PFSK-1 (cell line): Measurements from ENCODE around the gene CNTLN.

Experiments
- FOXP2 ChIP-seq: optimal IDR thresholded peaks from 2 replicates; pipeline ENCODE3; 2011; ENCODE audit warnings: borderline replicate concordance, control low read depth, inconsistent platforms; ENCODE audit not compliant: insufficient read depth; ENCODE audit errors: extremely low read length, extremely low read depth
- TAF1 ChIP-seq: IDR thresholded peaks from 2 replicates; pipeline ENCODE4 v1.6.1; 2012; ENCODE audit warnings: low read length, control low read depth, borderline replicate concordance; ENCODE audit not compliant: insufficient read depth
- TF ChIP-seq, protein P1 (sequence below), 2 experiments: IDR thresholded peaks; 2 replicates each; pipeline versions ENCODE4 v1.6.1 to v1.8.0; 2011 to 2012; ENCODE audit warnings: low read depth in 2 of 2, low read length in 2 of 2, control low read depth in 1 of 2, inconsistent platforms in 1 of 2, mild to moderate bottlenecking in 1 of 2, moderate library complexity in 1 of 2; ENCODE audit not compliant: insufficient read depth in 1 of 2

DNA sequence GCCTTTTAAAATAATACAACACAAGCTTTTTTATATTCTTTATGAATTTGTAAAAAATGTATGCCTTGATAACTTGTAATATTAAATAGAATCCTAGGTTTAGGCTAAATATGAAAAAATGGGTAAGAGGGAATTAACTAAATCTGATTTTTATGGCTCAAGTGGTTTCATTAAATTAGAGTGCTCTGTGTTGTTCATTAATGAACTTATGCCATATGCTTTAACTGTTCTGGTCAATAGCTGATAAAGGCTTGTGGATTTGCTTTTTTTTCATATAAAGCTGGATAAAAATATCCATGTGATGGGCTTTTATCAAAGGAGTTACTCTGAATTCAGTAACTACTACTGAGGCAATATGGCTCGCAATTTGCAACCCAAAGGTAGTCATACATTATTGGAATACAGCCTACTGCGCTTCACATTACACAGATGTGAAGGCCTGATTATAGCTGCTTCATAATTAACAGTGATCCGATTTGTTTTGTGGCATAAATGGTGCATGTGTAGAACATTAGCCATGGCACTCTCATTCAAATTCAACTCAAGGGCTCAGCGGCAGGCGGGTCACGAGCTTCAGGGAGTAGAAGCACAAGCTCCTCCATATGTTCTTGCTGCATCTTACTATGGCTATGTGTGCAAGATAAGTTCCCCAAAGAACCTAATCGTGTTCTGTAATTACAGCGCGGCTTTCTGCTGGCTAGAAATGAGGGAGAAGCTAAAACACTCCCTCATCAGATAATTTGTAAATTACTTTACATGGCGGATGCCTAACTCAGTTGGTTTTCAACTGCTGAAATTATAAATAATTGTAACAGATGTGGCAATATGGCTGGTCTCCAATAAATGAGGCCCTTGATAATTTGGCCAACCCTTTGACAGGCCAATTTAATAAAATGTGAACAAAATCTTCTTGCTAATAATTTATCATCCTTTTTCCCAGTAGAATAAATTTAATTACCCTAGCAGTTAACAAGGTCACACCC is 188.3 kb downstream of the CNTLN start:
- TF ChIP-seq FOXP2 (no peak), TAF1 (no peak)
- TF ChIP-seq, protein P1, sequence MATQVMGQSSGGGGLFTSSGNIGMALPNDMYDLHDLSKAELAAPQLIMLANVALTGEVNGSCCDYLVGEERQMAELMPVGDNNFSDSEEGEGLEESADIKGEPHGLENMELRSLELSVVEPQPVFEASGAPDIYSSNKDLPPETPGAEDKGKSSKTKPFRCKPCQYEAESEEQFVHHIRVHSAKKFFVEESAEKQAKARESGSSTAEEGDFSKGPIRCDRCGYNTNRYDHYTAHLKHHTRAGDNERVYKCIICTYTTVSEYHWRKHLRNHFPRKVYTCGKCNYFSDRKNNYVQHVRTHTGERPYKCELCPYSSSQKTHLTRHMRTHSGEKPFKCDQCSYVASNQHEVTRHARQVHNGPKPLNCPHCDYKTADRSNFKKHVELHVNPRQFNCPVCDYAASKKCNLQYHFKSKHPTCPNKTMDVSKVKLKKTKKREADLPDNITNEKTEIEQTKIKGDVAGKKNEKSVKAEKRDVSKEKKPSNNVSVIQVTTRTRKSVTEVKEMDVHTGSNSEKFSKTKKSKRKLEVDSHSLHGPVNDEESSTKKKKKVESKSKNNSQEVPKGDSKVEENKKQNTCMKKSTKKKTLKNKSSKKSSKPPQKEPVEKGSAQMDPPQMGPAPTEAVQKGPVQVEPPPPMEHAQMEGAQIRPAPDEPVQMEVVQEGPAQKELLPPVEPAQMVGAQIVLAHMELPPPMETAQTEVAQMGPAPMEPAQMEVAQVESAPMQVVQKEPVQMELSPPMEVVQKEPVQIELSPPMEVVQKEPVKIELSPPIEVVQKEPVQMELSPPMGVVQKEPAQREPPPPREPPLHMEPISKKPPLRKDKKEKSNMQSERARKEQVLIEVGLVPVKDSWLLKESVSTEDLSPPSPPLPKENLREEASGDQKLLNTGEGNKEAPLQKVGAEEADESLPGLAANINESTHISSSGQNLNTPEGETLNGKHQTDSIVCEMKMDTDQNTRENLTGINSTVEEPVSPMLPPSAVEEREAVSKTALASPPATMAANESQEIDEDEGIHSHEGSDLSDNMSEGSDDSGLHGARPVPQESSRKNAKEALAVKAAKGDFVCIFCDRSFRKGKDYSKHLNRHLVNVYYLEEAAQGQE (IDR thresholded peaks at IDR 0.05; ENCODE audit: insufficient read depth in 1 of 2, low read depth in 2 of 2, low read length in 2 of 2), result no peak
